ENCODE results near the gene EFNA5.

The EFNA5 gene

GRCh38 chr5:107670932-107671741, at the start of gene EFNA5:
Gene EFNA5 (minus strand): TSS chr5:107670937.
- H3K27ac ChIP-seq (ENCODE audit: extremely low read depth, low read depth, low read length), result peak within 1 kb of the TSS; percentile 99
- POLR2A ChIA-PET, result interaction anchor here (0.6 to 2.4 kb wide), 6 partner anchors 62 to 965 kb away, joined by 3 to 17 read pairs (median 4); no protein-coding TSS in a partner anchor
- CTCF ChIA-PET, result interaction anchor here (1.1 kb wide), 1 partner anchor 247 kb away, joined by 3 read pairs; no protein-coding TSS in a partner anchor
- TF ChIP-seq MEIS1 (CRISPR knock-in tag; IDR thresholded peaks at IDR 0.05; ENCODE audit: borderline replicate concordance) (0 out of 2 replicates have a peak, but pooled peaks have one; percentile 1), ZNF121 (tag by site-specific recombination; IDR thresholded peaks at IDR 0.05) (no peak), ZNF157 (tag by site-specific recombination; IDR thresholded peaks at IDR 0.05) (no peak), ZNF501 (tag by site-specific recombination; IDR thresholded peaks at IDR 0.05) (0 out of 2 replicates have a peak, but pooled peaks have one; percentile 40), ZNF544 (tag by site-specific recombination; IDR thresholded peaks at IDR 0.05) (no peak), ZNF335 (tag by site-specific recombination; conservative IDR thresholded peaks at IDR 0.05) (0 out of 2 replicates have a peak, but pooled peaks have one; percentile 37), ZNF274 (IDR thresholded peaks at IDR 0.05; ENCODE audit: low read length) (no peak), ZNF274 (tag by site-specific recombination; IDR thresholded peaks at IDR 0.05; ENCODE audit: borderline replicate concordance) (no peak), ZNF148 (tag by site-specific recombination; IDR thresholded peaks at IDR 0.05; ENCODE audit: borderline replicate concordance) (no peak), ZNF18 (tag by site-specific recombination; IDR thresholded peaks at IDR 0.05) (no peak), IKZF3 (tag by site-specific recombination; IDR thresholded peaks at IDR 0.05) (no peak), ZNF610 (tag by site-specific recombination; IDR thresholded peaks at IDR 0.05; ENCODE audit: borderline replicate concordance) (no peak), ZNF777 (tag by site-specific recombination; IDR thresholded peaks at IDR 0.05; ENCODE audit: borderline replicate concordance) (no peak), SETDB1 (IDR thresholded peaks at IDR 0.05; ENCODE audit: insufficient read length, low read length) (no peak), RBAK (tag by site-specific recombination; IDR thresholded peaks at IDR 0.05) (no peak), PBX3 (CRISPR knock-in tag; IDR thresholded peaks at IDR 0.05) (no peak), ZNF24 (tag by site-specific recombination; IDR thresholded peaks at IDR 0.05) (no peak), ZNF133 (tag by site-specific recombination; IDR thresholded peaks at IDR 0.05) (no peak), KLF1 (tag by site-specific recombination; IDR thresholded peaks at IDR 0.05) (no peak), ZNF843 (tag by site-specific recombination; IDR thresholded peaks at IDR 0.05) (no peak), ZNF221 (tag by site-specific recombination; IDR thresholded peaks at IDR 0.05; ENCODE audit: borderline replicate concordance) (no peak), ZXDB (tag by site-specific recombination; IDR thresholded peaks at IDR 0.05) (no peak), ZNF621 (tag by site-specific recombination; IDR thresholded peaks at IDR 0.05) (no peak), ZNF571 (tag by site-specific recombination; IDR thresholded peaks at IDR 0.05) (no peak), ZNF768 (tag by site-specific recombination; IDR thresholded peaks at IDR 0.05) (no peak)
- TF ChIP-seq, protein P1, sequence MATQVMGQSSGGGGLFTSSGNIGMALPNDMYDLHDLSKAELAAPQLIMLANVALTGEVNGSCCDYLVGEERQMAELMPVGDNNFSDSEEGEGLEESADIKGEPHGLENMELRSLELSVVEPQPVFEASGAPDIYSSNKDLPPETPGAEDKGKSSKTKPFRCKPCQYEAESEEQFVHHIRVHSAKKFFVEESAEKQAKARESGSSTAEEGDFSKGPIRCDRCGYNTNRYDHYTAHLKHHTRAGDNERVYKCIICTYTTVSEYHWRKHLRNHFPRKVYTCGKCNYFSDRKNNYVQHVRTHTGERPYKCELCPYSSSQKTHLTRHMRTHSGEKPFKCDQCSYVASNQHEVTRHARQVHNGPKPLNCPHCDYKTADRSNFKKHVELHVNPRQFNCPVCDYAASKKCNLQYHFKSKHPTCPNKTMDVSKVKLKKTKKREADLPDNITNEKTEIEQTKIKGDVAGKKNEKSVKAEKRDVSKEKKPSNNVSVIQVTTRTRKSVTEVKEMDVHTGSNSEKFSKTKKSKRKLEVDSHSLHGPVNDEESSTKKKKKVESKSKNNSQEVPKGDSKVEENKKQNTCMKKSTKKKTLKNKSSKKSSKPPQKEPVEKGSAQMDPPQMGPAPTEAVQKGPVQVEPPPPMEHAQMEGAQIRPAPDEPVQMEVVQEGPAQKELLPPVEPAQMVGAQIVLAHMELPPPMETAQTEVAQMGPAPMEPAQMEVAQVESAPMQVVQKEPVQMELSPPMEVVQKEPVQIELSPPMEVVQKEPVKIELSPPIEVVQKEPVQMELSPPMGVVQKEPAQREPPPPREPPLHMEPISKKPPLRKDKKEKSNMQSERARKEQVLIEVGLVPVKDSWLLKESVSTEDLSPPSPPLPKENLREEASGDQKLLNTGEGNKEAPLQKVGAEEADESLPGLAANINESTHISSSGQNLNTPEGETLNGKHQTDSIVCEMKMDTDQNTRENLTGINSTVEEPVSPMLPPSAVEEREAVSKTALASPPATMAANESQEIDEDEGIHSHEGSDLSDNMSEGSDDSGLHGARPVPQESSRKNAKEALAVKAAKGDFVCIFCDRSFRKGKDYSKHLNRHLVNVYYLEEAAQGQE (tag by site-specific recombination; IDR thresholded peaks at IDR 0.05), result no peak
- TF ChIP-seq, protein P2, sequence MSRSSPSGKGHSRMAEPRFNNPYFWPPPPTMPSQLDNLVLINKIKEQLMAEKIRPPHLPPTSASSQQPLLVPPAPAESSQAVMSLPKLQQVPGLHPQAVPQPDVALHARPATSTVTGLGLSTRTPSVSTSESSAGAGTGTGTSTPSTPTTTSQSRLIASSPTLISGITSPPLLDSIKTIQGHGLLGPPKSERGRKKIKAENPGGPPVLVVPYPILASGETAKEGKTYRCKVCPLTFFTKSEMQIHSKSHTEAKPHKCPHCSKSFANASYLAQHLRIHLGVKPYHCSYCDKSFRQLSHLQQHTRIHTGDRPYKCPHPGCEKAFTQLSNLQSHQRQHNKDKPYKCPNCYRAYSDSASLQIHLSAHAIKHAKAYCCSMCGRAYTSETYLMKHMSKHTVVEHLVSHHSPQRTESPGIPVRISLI (tag by site-specific recombination; IDR thresholded peaks at IDR 0.05), result no peak

More at GRCh38 chr5:107670932-107671741, at the start of gene EFNA5:
- Histone ChIP-seq H3K4me3 (ENCODE audit: low read depth, low read length) (peak within 1 kb of the TSS; percentile 64), H3K9me3 (ENCODE audit: control insufficient read depth, insufficient read depth, low read depth, low read length) (no peaks in the 10 kb centered on the region), H3K4me1 (ENCODE audit: control insufficient read depth, insufficient read depth, low read length) (peaks cover 11% of the 10 kb centered on the region), H3K36me3 (ENCODE audit: control insufficient read depth in 2 of 2, insufficient read depth in 1 of 2, low read length in 2 of 2) (no peaks in the 10 kb centered on the region)

Measured in HEK293 (cell line).